Mesendoderm (in vitro differentiated cells): ENCODE data around the gene MPZL2.

Experiments used
- DNase-seq: peaks from one replicate; pipeline ENCODE4 v3.0.0; 2013
- H2AK5ac ChIP-seq: 2 replicates; pipeline ENCODE4 v1.6.1; 2013; ENCODE audit warnings: low read length, inconsistent platforms
- H2BK120ac ChIP-seq: 2 replicates; pipeline ENCODE4 v1.6.1; 2013; ENCODE audit warnings: low read depth, mild to moderate bottlenecking, low read length, moderate library complexity, mixed read lengths
- H2BK15ac ChIP-seq: replicated peaks from 2 replicates; pipeline ENCODE4 v1.6.1; 2013; ENCODE audit warnings: low read depth, mild to moderate bottlenecking, moderate library complexity
- H2BK5ac ChIP-seq: 2 replicates; pipeline ENCODE4 v1.6.1; 2013; ENCODE audit warnings: low read length, inconsistent platforms
- H3K18ac ChIP-seq: 2 replicates; pipeline ENCODE4 v1.6.1; 2013; ENCODE audit warnings: mild to moderate bottlenecking, low read length, mixed read lengths
- H3K23ac ChIP-seq: one replicate; pipeline ENCODE4 v1.6.1; 2013; ENCODE audit warnings: low read length
- H3K27ac ChIP-seq: 2 replicates; pipeline ENCODE4 v1.5.1; 2013; ENCODE audit warnings: low read depth, mild to moderate bottlenecking, inconsistent platforms, low read length, moderate library complexity
- H3K27me3 ChIP-seq: 2 replicates; pipeline ENCODE4 v1.6.1; 2013; ENCODE audit warnings: low read length, control low read depth, mild to moderate bottlenecking, inconsistent platforms; ENCODE audit not compliant: insufficient read depth, poor library complexity
- H3K36me3 ChIP-seq: 2 replicates; pipeline ENCODE4 v1.6.1; 2013; ENCODE audit warnings: low read length, inconsistent platforms; ENCODE audit not compliant: control insufficient read depth, insufficient read depth
- H3K4ac ChIP-seq: one replicate; pipeline ENCODE4 v1.6.1; 2013; ENCODE audit warnings: low read depth, mild to moderate bottlenecking, low read length, moderate library complexity
- H3K4me1 ChIP-seq: 2 replicates; pipeline ENCODE4 v1.6.1; 2013; ENCODE audit warnings: low read depth, low read length, inconsistent platforms; ENCODE audit not compliant: control insufficient read depth
- H3K4me2 ChIP-seq: 2 replicates; pipeline ENCODE4 v1.6.1; 2013; ENCODE audit warnings: low read length
- H3K4me3 ChIP-seq: 2 replicates; pipeline ENCODE4 v1.5.1; 2013; ENCODE audit warnings: mild to moderate bottlenecking, low read length
- H3K56ac ChIP-seq: one replicate; pipeline ENCODE4 v1.6.1; 2013; ENCODE audit warnings: low read length
- H3K79me1 ChIP-seq: 2 replicates; pipeline ENCODE4 v1.6.1; 2013; ENCODE audit warnings: low read length, inconsistent platforms
- H3K79me2 ChIP-seq: 2 replicates; pipeline ENCODE4 v1.6.1; 2013; ENCODE audit warnings: mild to moderate bottlenecking, low read length; ENCODE audit not compliant: control insufficient read depth, insufficient read depth
- H3K9ac ChIP-seq: 2 replicates; pipeline ENCODE4 v1.6.1; 2013; ENCODE audit warnings: low read length, inconsistent platforms
- H4K5ac ChIP-seq: one replicate; pipeline ENCODE4 v1.6.1; 2013; ENCODE audit warnings: low read length
- H4K8ac ChIP-seq: one replicate; pipeline ENCODE4 v1.6.1; 2013; ENCODE audit warnings: low read depth, mild to moderate bottlenecking, control low read depth, low read length, moderate library complexity
- WGBS: extraction: QIAGEN DNeasy Blood & Tissue Kit; methylation state at CpG from one replicate; pipeline ENCODE4 v1.1.7; 2013; ENCODE audit warnings: low lambda C conversion rate, missing lambda C conversion rate; ENCODE audit not compliant: insufficient coverage; ENCODE audit errors: extremely low coverage; 5-methylcytosine and 5-hydroxymethylcytosine counted together

MPZL2 gene

GRCh38 chr11:118245936-118246562 lies 18.0 kb downstream of the MPZL2 start:
- DNase-seq, result no peak
- H3K79me1 ChIP-seq, result no peaks in the 10 kb centered on the region

GRCh38 chr11:118243993-118244762 lies 19.9 kb downstream of the MPZL2 start:
- no peak overlapping the region for H4K5ac ChIP-seq
- H3K4ac ChIP-seq, result no peak overlapping the region
- no peak overlapping the region for H3K56ac ChIP-seq
- no peak overlapping the region for H3K4me2 ChIP-seq
- no peaks in the 10 kb centered on the region for H3K27me3 ChIP-seq
- no peak overlapping the region for H3K4me3 ChIP-seq
- no peaks in the 10 kb centered on the region for H3K79me2 ChIP-seq
- no CpG with 5 or more reads among the region's 3 CpGs for WGBS
- H2BK15ac ChIP-seq, result no peak overlapping the region
- no peak overlapping the region for H2BK120ac ChIP-seq
- H3K23ac ChIP-seq, result no peak overlapping the region
- H2BK5ac ChIP-seq, result no peak overlapping the region
- no peaks in the 10 kb centered on the region for H3K4me1 ChIP-seq
- no peaks in the 10 kb centered on the region for H3K36me3 ChIP-seq
- no peak overlapping the region for H2AK5ac ChIP-seq
- H3K79me1 ChIP-seq, result no peaks in the 10 kb centered on the region
- H3K18ac ChIP-seq, result no peak overlapping the region
- no peak overlapping the region for H3K9ac ChIP-seq
- no peak overlapping the region for H4K8ac ChIP-seq
- H3K27ac ChIP-seq, result no peak overlapping the region
- no peak for DNase-seq

More at GRCh38 chr11:118245936-118246562, 18.0 kb downstream of the MPZL2 start:
- Histone ChIP-seq H3K4me2 (no peak overlapping the region), H3K4me3 (no peak overlapping the region), H2BK15ac (no peak overlapping the region), H3K79me2 (no peaks in the 10 kb centered on the region), H3K23ac (no peak overlapping the region), H3K4me1 (no peaks in the 10 kb centered on the region), H2AK5ac (no peak overlapping the region), H3K9ac (no peak overlapping the region), H3K18ac (no peak overlapping the region), H3K56ac (no peak overlapping the region), H3K36me3 (no peaks in the 10 kb centered on the region), H2BK5ac (no peak overlapping the region), H4K8ac (no peak overlapping the region), H2BK120ac (no peak overlapping the region), H4K5ac (no peak overlapping the region), H3K27me3 (no peaks in the 10 kb centered on the region), H3K27ac (no peak overlapping the region), H3K4ac (no peak overlapping the region)
- WGBS, result no CpG with 5 or more reads among the region's 3 CpGs

DNA sequence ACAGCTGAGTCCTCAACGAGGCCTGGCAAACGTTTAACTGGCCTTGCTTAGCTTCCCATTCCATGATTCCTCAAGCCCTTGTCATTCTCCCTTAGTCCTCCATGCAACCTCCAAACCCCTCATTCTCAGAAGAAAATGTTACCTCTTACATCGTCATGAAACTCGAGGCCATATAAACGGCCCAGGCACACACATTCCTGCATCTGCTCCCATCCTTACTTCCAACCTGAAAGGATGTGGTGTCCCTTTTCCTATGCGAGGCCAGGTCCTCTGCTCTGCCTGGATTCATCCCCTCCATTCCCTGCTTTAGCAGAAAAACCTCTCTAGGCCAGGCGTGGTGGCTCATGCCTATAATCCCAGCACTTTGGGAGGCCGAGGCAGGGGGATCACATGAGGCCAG lies 20.9 kb downstream of the MPZL2 start:
- Histone ChIP-seq H2AK5ac (no peak overlapping the region), H3K23ac (no peak overlapping the region), H3K4me3 (no peak overlapping the region), H3K4ac (no peak overlapping the region), H3K27ac (no peak overlapping the region), H3K79me2 (no peaks in the 10 kb centered on the region), H2BK5ac (no peak overlapping the region), H3K27me3 (no peaks in the 10 kb centered on the region), H3K9ac (no peak overlapping the region), H3K4me1 (no peaks in the 10 kb centered on the region), H3K18ac (no peak overlapping the region), H3K79me1 (no peaks in the 10 kb centered on the region), H4K5ac (no peak overlapping the region), H3K56ac (no peak overlapping the region), H3K4me2 (no peak overlapping the region), H2BK120ac (no peak overlapping the region), H2BK15ac (no peak overlapping the region), H4K8ac (no peak overlapping the region), H3K36me3 (no peaks in the 10 kb centered on the region)
- WGBS, result no CpG with 5 or more reads among the region's 8 CpGs
- peak; percentile 22 for DNase-seq

GRCh38 chr11:118241764-118242098 lies 22.4 kb downstream of the MPZL2 start:
- Histone ChIP-seq H3K56ac (no peak overlapping the region), H4K5ac (no peak overlapping the region), H3K4ac (no peak overlapping the region), H3K36me3 (no peaks in the 10 kb centered on the region), H4K8ac (no peak overlapping the region), H3K79me2 (no peaks in the 10 kb centered on the region), H2BK15ac (no peak overlapping the region), H3K4me3 (no peak overlapping the region), H3K4me2 (no peak overlapping the region), H3K27ac (no peak overlapping the region), H3K4me1 (no peaks in the 10 kb centered on the region), H3K79me1 (no peaks in the 10 kb centered on the region), H2AK5ac (no peak overlapping the region), H3K9ac (no peak overlapping the region), H3K27me3 (no peaks in the 10 kb centered on the region), H3K18ac (no peak overlapping the region), H2BK120ac (no peak overlapping the region), H3K23ac (no peak overlapping the region), H2BK5ac (no peak overlapping the region)
- WGBS, result no CpG with 5 or more reads among the region's 1 CpG
- DNase-seq, result no peak

DNA sequence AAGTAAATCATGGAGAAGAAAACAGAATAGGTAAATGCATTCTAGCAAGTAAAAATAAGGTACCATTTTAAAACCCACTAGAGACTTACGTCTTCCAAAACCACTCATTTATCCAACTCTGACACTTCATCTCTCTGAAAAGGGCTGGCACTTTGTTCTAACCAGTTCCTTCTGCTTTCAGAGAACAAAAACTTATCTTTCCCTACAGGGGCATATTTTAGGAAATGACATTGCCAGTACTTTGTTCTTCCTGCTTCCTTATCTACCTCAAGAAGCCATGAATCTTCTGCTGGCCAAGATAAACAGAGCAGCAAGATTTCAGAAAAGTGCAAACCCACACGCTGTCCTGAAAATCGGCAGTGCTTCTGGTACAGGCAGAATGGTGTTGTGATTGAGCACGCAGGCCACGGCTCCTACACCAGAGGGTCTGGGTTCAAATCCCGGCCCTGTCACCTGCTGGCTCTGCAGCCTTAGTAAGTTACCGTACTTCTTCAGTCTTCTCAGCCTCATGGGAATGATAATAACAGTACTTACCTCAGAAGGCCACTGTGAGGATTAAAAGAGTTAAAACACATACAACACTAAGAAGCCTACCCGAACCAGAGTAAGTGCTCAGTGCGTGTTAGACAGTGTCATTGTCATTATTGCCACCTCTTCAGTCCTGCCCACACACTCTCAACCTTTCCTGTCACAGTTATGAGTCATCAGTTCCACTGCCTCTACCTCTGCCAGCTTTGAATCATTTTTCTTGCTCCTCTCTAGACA lies 22.9 kb downstream of the MPZL2 start:
- DNase-seq, result peak; percentile 38
- H2AK5ac ChIP-seq, result no peak overlapping the region
- H3K4ac ChIP-seq, result no peak overlapping the region
- H3K36me3 ChIP-seq, result no peaks in the 10 kb centered on the region
- no peak overlapping the region for H3K4me2 ChIP-seq
- no peak overlapping the region for H3K23ac ChIP-seq
- no peak overlapping the region for H3K4me3 ChIP-seq
- no peak overlapping the region for H2BK120ac ChIP-seq
- no peak overlapping the region for H2BK15ac ChIP-seq
- H3K18ac ChIP-seq, result no peak overlapping the region
- H3K79me2 ChIP-seq, result no peaks in the 10 kb centered on the region
- H3K79me1 ChIP-seq, result no peaks in the 10 kb centered on the region
- H3K56ac ChIP-seq, result no peak overlapping the region
- H3K27ac ChIP-seq, result no peak overlapping the region
- no peak overlapping the region for H3K9ac ChIP-seq
- no peak overlapping the region for H4K5ac ChIP-seq
- no peak overlapping the region for H2BK5ac ChIP-seq
- no CpG with 5 or more reads among the region's 9 CpGs for WGBS
- no peak overlapping the region for H4K8ac ChIP-seq
- no peaks in the 10 kb centered on the region for H3K27me3 ChIP-seq
- H3K4me1 ChIP-seq, result no peaks in the 10 kb centered on the region
